Measurements from ENCODE around the gene FSTL4.

GRCh38 chr5:133431326-133431865 is 180.9 kb downstream of the FSTL4 start:
- TF ChIP-seq, protein P1, sequence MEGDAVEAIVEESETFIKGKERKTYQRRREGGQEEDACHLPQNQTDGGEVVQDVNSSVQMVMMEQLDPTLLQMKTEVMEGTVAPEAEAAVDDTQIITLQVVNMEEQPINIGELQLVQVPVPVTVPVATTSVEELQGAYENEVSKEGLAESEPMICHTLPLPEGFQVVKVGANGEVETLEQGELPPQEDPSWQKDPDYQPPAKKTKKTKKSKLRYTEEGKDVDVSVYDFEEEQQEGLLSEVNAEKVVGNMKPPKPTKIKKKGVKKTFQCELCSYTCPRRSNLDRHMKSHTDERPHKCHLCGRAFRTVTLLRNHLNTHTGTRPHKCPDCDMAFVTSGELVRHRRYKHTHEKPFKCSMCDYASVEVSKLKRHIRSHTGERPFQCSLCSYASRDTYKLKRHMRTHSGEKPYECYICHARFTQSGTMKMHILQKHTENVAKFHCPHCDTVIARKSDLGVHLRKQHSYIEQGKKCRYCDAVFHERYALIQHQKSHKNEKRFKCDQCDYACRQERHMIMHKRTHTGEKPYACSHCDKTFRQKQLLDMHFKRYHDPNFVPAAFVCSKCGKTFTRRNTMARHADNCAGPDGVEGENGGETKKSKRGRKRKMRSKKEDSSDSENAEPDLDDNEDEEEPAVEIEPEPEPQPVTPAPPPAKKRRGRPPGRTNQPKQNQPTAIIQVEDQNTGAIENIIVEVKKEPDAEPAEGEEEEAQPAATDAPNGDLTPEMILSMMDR (IDR thresholded peaks at IDR 0.05; ENCODE audit: borderline replicate concordance, extremely low read depth, low read length, poor library complexity, severe bottlenecking): no peak
- TF ChIP-seq EZH2 (IDR thresholded peaks at IDR 0.05; ENCODE audit: borderline replicate concordance, low read depth, low read length, severe bottlenecking): no peak
